Activated naive CD4-positive, alpha-beta T cell treated with anti-CD3 and anti-CD28 coated beads, Interleukin-2, amount 10 ng/mL, durations not matched to agents 7 days and 5 days (primary cell): ENCODE measurements around the gene LKAAEAR1.

ENCODE experiments used
- CTCF ChIA-PET: fragments of 350-600 bp; sonication (Branson Sonifier 250); formaldehyde crosslinking; loops from one replicate; lab custom pipeline; 2021; ENCODE audit warnings: antibody characterized with exemption; lab: Charles Lee
- DNase-seq: peaks from one replicate; pipeline ENCODE4 v3.0.0-alpha.2; 2020
- H3K27ac Mint-ChIP-seq: one replicate; pipeline ENCODE4 v1.8.0; 2021; ENCODE audit warnings: mild to moderate bottlenecking, moderate library complexity, mixed read lengths
- H3K27me3 Mint-ChIP-seq: one replicate; pipeline ENCODE4 v1.8.0; 2021; ENCODE audit warnings: mild to moderate bottlenecking, mixed read lengths
- H3K36me3 Mint-ChIP-seq: one replicate; pipeline ENCODE4 v1.8.0; 2021; ENCODE audit warnings: mixed read lengths
- H3K4me1 Mint-ChIP-seq: one replicate; pipeline ENCODE4 v1.8.0; 2021; ENCODE audit warnings: mixed read lengths
- H3K4me3 Mint-ChIP-seq: one replicate; pipeline ENCODE4 v1.8.0; 2021; ENCODE audit warnings: mild to moderate bottlenecking, moderate library complexity, mixed read lengths
- H3K9me3 Mint-ChIP-seq: one replicate; pipeline ENCODE4 v1.8.0; 2021; ENCODE audit warnings: mixed read lengths

LKAAEAR1 gene

GRCh38 chr20:64047046-64047389 is 37.2 kb downstream of the LKAAEAR1 start:
- H3K4me1 Mint-ChIP-seq, result peaks cover 32% of the 10 kb centered on the region
- H3K4me3 Mint-ChIP-seq, result no peak overlapping the region
- H3K27ac Mint-ChIP-seq, result no peak overlapping the region
- no peak for DNase-seq
- H3K9me3 Mint-ChIP-seq, result no peaks in the 10 kb centered on the region
- CTCF ChIA-PET, result interaction anchor here (0.9 to 1.2 kb wide), 2 partner anchors 9 to 14 kb away, joined by 3 to 4 read pairs; no protein-coding TSS in a partner anchor
- peaks cover 81% of the 10 kb centered on the region for H3K27me3 Mint-ChIP-seq
- no peaks in the 10 kb centered on the region for H3K36me3 Mint-ChIP-seq

- H3K27me3 Mint-ChIP-seq, result peaks cover 81% of the 10 kb centered on the region
- peaks cover 44% of the 10 kb centered on the region for H3K4me1 Mint-ChIP-seq
- peaks cover 2% of the 10 kb centered on the region for H3K36me3 Mint-ChIP-seq
- CTCF ChIA-PET, result interaction anchor here (1.4 to 2.6 kb wide), 2 partner anchors 12 to 65 kb away, joined by 4 to 7 read pairs; partner anchors contain the start of genes PRPF6 and SAMD10
- H3K9me3 Mint-ChIP-seq, result no peaks in the 10 kb centered on the region
- no peak for DNase-seq
- H3K27ac Mint-ChIP-seq, result no peak overlapping the region
- H3K4me3 Mint-ChIP-seq, result no peak overlapping the region
Measured at GRCh38 chr20:64045346-64046011, 38.7 kb downstream of the LKAAEAR1 start.

DNA sequence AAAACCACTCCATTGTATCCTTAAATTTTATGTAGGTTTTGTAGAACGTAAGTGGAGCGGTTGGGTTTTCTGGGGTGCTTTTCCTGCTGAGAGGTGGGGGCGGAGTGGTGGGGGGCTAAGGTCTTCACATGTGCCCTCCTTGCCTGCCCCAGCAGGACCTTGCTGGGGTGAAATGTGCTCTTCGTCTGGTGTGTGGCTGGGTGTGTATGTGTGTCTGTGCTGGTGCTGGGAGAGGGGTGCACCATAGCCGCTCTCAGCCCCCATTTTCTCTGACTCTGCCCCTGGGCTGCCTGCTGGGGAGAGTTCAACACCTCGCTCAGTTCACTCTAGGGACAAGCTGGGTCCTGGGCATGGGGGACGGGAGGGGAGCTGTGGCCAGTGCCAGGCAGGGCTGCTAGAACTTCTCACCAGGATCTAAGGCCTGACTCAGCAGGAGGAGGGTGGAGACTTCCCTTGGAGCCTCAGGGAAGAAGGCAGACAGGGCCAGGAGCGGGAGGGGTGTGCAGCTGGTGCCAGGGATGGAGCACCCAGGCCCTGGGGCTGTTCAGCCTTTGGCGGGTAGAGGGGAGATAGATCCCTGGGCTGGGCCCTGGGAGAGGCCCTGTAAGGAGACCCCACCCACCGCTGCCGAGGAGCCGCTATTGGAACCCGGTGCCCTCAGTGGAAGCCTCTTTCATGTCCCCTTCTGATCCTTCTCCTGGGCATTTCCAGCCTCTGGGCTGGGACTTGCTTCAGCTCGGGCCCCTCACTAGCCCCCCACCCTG is 39.5 kb downstream of the LKAAEAR1 start:
- no peak for DNase-seq
- no peak overlapping the region for H3K4me3 Mint-ChIP-seq
- H3K36me3 Mint-ChIP-seq, result peaks cover 2% of the 10 kb centered on the region
- peaks cover 81% of the 10 kb centered on the region for H3K27me3 Mint-ChIP-seq
- CTCF ChIA-PET, result interaction anchor here (1.4 to 2.6 kb wide), 2 partner anchors 13 to 65 kb away, joined by 4 to 7 read pairs; partner anchors contain the start of genes PRPF6 and SAMD10
- H3K27ac Mint-ChIP-seq, result no peak overlapping the region
- H3K4me1 Mint-ChIP-seq, result peaks cover 49% of the 10 kb centered on the region
- H3K9me3 Mint-ChIP-seq, result no peaks in the 10 kb centered on the region

- Mint-ChIP-seq H3K4me3 (no peak overlapping the region), H3K27ac (no peak overlapping the region)
- CTCF ChIA-PET, result interaction anchor here (1.4 to 2.6 kb wide), 2 partner anchors 14 to 64 kb away, joined by 4 to 7 read pairs; partner anchors contain the start of genes PRPF6 and SAMD10
Measured at GRCh38 chr20:64043768-64044167, 40.4 kb downstream of the LKAAEAR1 start.

DNA sequence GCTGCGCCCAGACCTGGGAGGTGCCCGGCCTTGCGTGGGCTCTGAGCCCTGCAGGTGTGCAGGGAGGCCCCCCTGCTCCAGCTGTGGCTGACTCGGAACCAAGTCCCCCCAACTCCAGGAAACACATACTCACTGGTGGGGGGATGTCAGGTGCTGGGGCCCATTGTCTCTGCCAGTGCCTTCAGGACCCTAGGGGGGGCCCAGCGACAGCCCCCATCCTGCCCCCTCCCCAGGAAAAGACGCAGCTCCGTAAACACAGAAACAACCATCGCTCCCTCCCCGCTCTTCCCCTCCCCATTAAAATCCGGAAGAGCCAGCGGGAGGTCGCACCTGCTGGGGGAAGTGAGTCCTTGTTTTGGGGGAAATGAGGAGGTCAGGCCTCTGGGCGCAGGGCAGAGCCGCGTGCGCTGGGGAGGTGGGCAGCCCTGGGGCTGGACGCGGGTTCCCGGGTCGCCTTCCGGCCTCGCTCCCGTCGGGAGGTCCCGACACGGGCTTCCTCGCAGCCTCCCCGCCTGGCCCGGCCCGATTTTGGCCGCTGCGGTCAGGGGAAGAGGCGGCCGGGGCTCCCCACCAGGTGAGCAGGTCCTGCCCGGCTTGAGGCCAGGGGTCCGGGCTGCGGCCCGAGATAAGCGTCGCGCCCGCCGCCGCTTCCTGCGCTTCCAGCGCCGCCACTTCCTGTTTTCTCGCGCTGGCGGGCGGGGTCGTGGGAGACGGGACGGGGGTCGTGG is 42.0 kb downstream of the LKAAEAR1 start:
- Mint-ChIP-seq H3K4me1 (peaks cover 62% of the 10 kb centered on the region), H3K36me3 (peaks cover 2% of the 10 kb centered on the region), H3K4me3 (peak overlapping the region; percentile 79), H3K27me3 (peaks cover 70% of the 10 kb centered on the region), H3K9me3 (no peaks in the 10 kb centered on the region), H3K27ac (peak overlapping the region; percentile 64)
- peak; percentile 42 for DNase-seq
- CTCF ChIA-PET, result interaction anchor here (2.6 to 4.9 kb wide), 2 partner anchors 11 to 62 kb away, joined by 7 to 89 read pairs (median 27); partner anchors contain the start of genes PRPF6 and SAMD10

More at GRCh38 chr20:64043768-64044167, 40.4 kb downstream of the LKAAEAR1 start:
- H3K4me1 Mint-ChIP-seq, result peaks cover 54% of the 10 kb centered on the region
- H3K36me3 Mint-ChIP-seq, result peaks cover 2% of the 10 kb centered on the region
- DNase-seq, result no peak
- peaks cover 75% of the 10 kb centered on the region for H3K27me3 Mint-ChIP-seq
- H3K9me3 Mint-ChIP-seq, result no peaks in the 10 kb centered on the region

GRCh38 chr20:64041781-64042053 is 42.5 kb downstream of the LKAAEAR1 start:
- peaks cover 65% of the 10 kb centered on the region for H3K27me3 Mint-ChIP-seq
- H3K36me3 Mint-ChIP-seq, result peaks cover 2% of the 10 kb centered on the region
- peak overlapping the region; percentile 79 for H3K4me3 Mint-ChIP-seq
- CTCF ChIA-PET, result interaction anchor here (4.7 to 4.9 kb wide), 2 partner anchors 12 to 62 kb away, joined by 27 to 89 read pairs; partner anchors contain the start of genes PRPF6 and SAMD10
- no peaks in the 10 kb centered on the region for H3K9me3 Mint-ChIP-seq
- peaks cover 67% of the 10 kb centered on the region for H3K4me1 Mint-ChIP-seq
- no peak for DNase-seq
- H3K27ac Mint-ChIP-seq, result peak overlapping the region; percentile 19

- CTCF ChIA-PET, result interaction anchor here (0.6 to 4.9 kb wide), 6 partner anchors 12 to 129 kb away, joined by 3 to 89 read pairs (median 12); partner anchors contain the start of genes PRPF6 and SAMD10
- peaks cover 2% of the 10 kb centered on the region for H3K36me3 Mint-ChIP-seq
- peak overlapping the region; percentile 79 for H3K4me3 Mint-ChIP-seq
- peaks cover 69% of the 10 kb centered on the region for H3K4me1 Mint-ChIP-seq
- H3K9me3 Mint-ChIP-seq, result no peaks in the 10 kb centered on the region
- H3K27me3 Mint-ChIP-seq, result peaks cover 60% of the 10 kb centered on the region
- H3K27ac Mint-ChIP-seq, result peak overlapping the region; percentile 19
- no peak for DNase-seq
Measured at GRCh38 chr20:64041040-64041780, 43.0 kb downstream of the LKAAEAR1 start.

GRCh38 chr20:64040231-64041039 is 43.8 kb downstream of the LKAAEAR1 start:
- Mint-ChIP-seq H3K36me3 (peaks cover 3% of the 10 kb centered on the region), H3K4me1 (peaks cover 67% of the 10 kb centered on the region), H3K27me3 (peaks cover 52% of the 10 kb centered on the region), H3K27ac (no peak overlapping the region), H3K4me3 (peak overlapping the region; percentile 67), H3K9me3 (no peaks in the 10 kb centered on the region)
- CTCF ChIA-PET, result interaction anchor here (0.6 to 4.9 kb wide), 15 partner anchors 13 to 503 kb away, joined by 3 to 89 read pairs (median 8); partner anchors contain the start of genes PRPF6, PTK6, SAMD10 and TCEA2
- DNase-seq, result no peak

GRCh38 chr20:64039293-64040160 is 44.7 kb downstream of the LKAAEAR1 start:
- Mint-ChIP-seq H3K9me3 (no peaks in the 10 kb centered on the region), H3K36me3 (peaks cover 10% of the 10 kb centered on the region), H3K4me3 (peak overlapping the region; percentile 67), H3K4me1 (peaks cover 69% of the 10 kb centered on the region), H3K27ac (peak overlapping the region; percentile 45), H3K27me3 (peaks cover 43% of the 10 kb centered on the region)
- CTCF ChIA-PET, result interaction anchor here (0.8 to 4.9 kb wide), 25 partner anchors 10 to 536 kb away, joined by 3 to 89 read pairs (median 6); partner anchors contain the start of genes PRPF6, PTK6, SAMD10 and SOX18
- DNase-seq, result no peak

DNA sequence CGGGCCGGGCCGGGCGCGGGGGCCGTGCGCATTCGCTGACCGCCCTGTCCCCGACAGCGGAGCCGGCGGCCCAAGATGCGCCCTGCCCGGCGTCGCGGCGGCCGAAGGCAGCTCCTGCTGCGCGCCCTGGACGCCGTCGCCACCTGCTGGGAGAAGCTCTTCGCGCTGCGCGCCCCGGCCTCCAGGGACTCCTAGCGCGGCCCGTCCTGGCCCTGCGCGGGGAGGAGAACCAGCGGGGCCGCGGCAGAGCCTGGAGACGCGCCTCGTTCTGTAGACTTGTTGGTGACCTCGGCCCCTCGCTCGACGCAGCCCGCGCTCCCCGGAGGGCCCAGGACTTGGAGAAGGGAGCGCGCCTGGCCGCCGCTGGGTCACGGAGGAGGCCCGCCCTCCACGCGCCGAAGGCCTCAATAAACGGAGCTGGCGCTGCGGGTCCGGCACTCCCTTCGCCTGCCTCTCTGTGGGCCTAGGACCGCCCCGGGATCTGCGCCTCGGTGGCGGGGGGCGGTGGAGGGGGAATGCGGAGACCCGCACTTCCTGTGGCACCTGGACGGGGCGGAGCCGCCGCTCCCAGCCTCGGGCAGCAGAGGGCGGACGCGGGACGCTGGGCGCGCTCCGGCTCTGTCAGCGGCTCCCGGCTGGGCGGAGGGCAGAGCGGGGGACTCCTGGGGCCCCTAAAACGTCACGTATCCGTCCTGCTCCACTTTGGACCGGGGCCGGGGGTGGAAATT is 45.5 kb downstream of the LKAAEAR1 start:
- Mint-ChIP-seq H3K4me1 (peaks cover 70% of the 10 kb centered on the region), H3K4me3 (peak overlapping the region; percentile 67), H3K36me3 (peaks cover 16% of the 10 kb centered on the region), H3K9me3 (no peaks in the 10 kb centered on the region), H3K27me3 (peaks cover 40% of the 10 kb centered on the region), H3K27ac (peak overlapping the region; percentile 71)
- CTCF ChIA-PET, result interaction anchor here (0.9 to 4.9 kb wide), 34 partner anchors 8 to 536 kb away, joined by 3 to 89 read pairs (median 5); partner anchors contain the start of genes PCMTD2, PRPF6, PTK6 and SAMD10
- peak; percentile 86 for DNase-seq

- Mint-ChIP-seq H3K27me3 (peaks cover 39% of the 10 kb centered on the region), H3K27ac (no peak overlapping the region), H3K9me3 (no peaks in the 10 kb centered on the region), H3K4me1 (peaks cover 68% of the 10 kb centered on the region), H3K36me3 (peaks cover 18% of the 10 kb centered on the region), H3K4me3 (peak overlapping the region; percentile 67)
- DNase-seq, result no peak
- CTCF ChIA-PET, result interaction anchor here (0.9 to 4.9 kb wide), 28 partner anchors 9 to 535 kb away, joined by 3 to 89 read pairs (median 5); partner anchors contain the start of genes PCMTD2, PRPF6, PTK6 and SAMD10
Measured at GRCh38 chr20:64038224-64038564, 46.0 kb downstream of the LKAAEAR1 start.
